Nephron progenitor cell (in vitro differentiated cells): ENCODE measurements around the gene RABL3.

ENCODE experiments used
- DNase-seq: peaks from one replicate; pipeline ENCODE4 v3.0.0; 2021
- H3K27ac Mint-ChIP-seq: 2 replicates; pipeline ENCODE4 v1.8.0; 2021; ENCODE audit warnings: mild to moderate bottlenecking, moderate library complexity, mixed read lengths
- H3K27me3 Mint-ChIP-seq: 2 replicates; pipeline ENCODE4 v1.8.0; 2021; ENCODE audit warnings: mild to moderate bottlenecking, low read depth, mixed read lengths; ENCODE audit not compliant: poor library complexity
- H3K36me3 Mint-ChIP-seq: 2 replicates; pipeline ENCODE4 v1.8.0; 2021; ENCODE audit warnings: low read depth, mixed read lengths
- H3K4me1 Mint-ChIP-seq: 2 replicates; pipeline ENCODE4 v1.8.0; 2021; ENCODE audit warnings: mixed read lengths
- H3K4me3 Mint-ChIP-seq: 2 replicates; pipeline ENCODE4 v1.8.0; 2021; ENCODE audit warnings: mild to moderate bottlenecking, moderate library complexity, mixed read lengths
- H3K9me3 Mint-ChIP-seq: 2 replicates; pipeline ENCODE4 v1.8.0; 2021; ENCODE audit warnings: mild to moderate bottlenecking, moderate library complexity, mixed read lengths
- TF ChIP-seq, protein P1 (sequence below): fragments of 200-600 bp; sonication (generic); IDR thresholded peaks from 2 replicates; pipeline ENCODE4 v1.5.0; 2021; ENCODE audit warnings: antibody characterized with exemption

RABL3 gene

DNA sequence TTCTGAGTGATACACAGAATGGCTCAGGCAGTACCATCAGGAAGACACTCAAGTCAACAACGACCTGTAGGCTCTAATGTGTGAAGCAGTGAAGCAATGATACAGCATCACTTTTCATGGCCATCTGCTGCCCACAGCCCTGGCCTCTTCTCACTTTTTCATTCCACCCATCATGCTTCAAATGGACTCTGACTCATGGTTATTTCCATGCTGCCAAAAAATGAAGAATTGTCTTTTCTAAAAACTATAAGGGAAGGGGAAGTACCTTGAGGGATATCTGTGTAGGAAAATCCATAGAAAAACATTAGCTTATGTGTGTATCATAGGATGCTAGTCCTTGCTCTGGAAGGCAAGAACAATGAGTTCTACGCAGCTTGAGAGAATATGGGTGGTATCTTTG, 71.7 kb downstream of the RABL3 start:
- H3K27ac Mint-ChIP-seq, result no peak overlapping the region
- DNase-seq, result no peak
- H3K27me3 Mint-ChIP-seq, result no peaks in the 10 kb centered on the region
- H3K36me3 Mint-ChIP-seq, result no peaks in the 10 kb centered on the region
- TF ChIP-seq, protein P1, sequence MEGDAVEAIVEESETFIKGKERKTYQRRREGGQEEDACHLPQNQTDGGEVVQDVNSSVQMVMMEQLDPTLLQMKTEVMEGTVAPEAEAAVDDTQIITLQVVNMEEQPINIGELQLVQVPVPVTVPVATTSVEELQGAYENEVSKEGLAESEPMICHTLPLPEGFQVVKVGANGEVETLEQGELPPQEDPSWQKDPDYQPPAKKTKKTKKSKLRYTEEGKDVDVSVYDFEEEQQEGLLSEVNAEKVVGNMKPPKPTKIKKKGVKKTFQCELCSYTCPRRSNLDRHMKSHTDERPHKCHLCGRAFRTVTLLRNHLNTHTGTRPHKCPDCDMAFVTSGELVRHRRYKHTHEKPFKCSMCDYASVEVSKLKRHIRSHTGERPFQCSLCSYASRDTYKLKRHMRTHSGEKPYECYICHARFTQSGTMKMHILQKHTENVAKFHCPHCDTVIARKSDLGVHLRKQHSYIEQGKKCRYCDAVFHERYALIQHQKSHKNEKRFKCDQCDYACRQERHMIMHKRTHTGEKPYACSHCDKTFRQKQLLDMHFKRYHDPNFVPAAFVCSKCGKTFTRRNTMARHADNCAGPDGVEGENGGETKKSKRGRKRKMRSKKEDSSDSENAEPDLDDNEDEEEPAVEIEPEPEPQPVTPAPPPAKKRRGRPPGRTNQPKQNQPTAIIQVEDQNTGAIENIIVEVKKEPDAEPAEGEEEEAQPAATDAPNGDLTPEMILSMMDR, result no peak
- H3K4me3 Mint-ChIP-seq, result no peak overlapping the region
- no peaks in the 10 kb centered on the region for H3K4me1 Mint-ChIP-seq
- H3K9me3 Mint-ChIP-seq, result no peaks in the 10 kb centered on the region

GRCh38 chr3:120664926-120665325, 77.4 kb downstream of the RABL3 start:
- no peak for DNase-seq
- H3K4me1 Mint-ChIP-seq, result no peaks in the 10 kb centered on the region
- no peaks in the 10 kb centered on the region for H3K36me3 Mint-ChIP-seq
- H3K27ac Mint-ChIP-seq, result no peak overlapping the region
- H3K4me3 Mint-ChIP-seq, result no peak overlapping the region
- TF ChIP-seq, protein P1, result no peak
- peaks cover 5% of the 10 kb centered on the region for H3K27me3 Mint-ChIP-seq
- no peaks in the 10 kb centered on the region for H3K9me3 Mint-ChIP-seq

DNA sequence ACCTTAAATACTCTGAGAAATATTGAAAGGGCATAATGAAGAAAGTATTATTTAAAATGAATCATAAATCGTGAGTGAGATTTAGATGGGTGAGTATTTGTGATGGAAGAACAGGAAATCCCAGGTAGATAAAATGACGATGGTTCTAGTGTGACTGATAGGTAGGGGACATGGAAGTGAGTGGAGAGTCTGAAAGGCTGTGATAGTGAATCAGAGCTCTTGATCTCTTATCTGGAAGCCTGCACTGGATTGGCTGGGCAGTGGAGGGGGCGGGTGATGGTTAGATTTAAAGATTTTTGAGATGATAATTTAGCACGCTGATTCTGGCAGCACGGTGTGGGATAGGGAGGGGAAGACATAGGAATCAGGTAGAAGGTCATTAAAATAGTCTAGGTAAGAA, 80.4 kb downstream of the RABL3 start:
- Mint-ChIP-seq H3K9me3 (peaks cover 5% of the 10 kb centered on the region), H3K36me3 (no peaks in the 10 kb centered on the region), H3K4me3 (no peak overlapping the region), H3K27ac (no peak overlapping the region), H3K4me1 (no peaks in the 10 kb centered on the region), H3K27me3 (peaks cover 5% of the 10 kb centered on the region)
- TF ChIP-seq, protein P1, result no peak
- DNase-seq, result no peak

- Mint-ChIP-seq H3K27ac (no peak overlapping the region), H3K4me1 (no peaks in the 10 kb centered on the region), H3K27me3 (peaks cover 5% of the 10 kb centered on the region), H3K4me3 (no peak overlapping the region), H3K9me3 (peaks cover 5% of the 10 kb centered on the region), H3K36me3 (no peaks in the 10 kb centered on the region)
- TF ChIP-seq, protein P1, result no peak
- DNase-seq, result no peak
Measured at GRCh38 chr3:120661106-120661905, 81.0 kb downstream of the RABL3 start.

- H3K27me3 Mint-ChIP-seq, result peaks cover 5% of the 10 kb centered on the region
Measured at GRCh38 chr3:120659834-120660233, 82.5 kb downstream of the RABL3 start.

More at GRCh38 chr3:120659834-120660233, 82.5 kb downstream of the RABL3 start:
- no peaks in the 10 kb centered on the region for H3K4me1 Mint-ChIP-seq
- DNase-seq, result no peak
- no peak overlapping the region for H3K4me3 Mint-ChIP-seq
- H3K9me3 Mint-ChIP-seq, result peaks cover 5% of the 10 kb centered on the region
- H3K36me3 Mint-ChIP-seq, result no peaks in the 10 kb centered on the region
- TF ChIP-seq, protein P1, result no peak
- no peak overlapping the region for H3K27ac Mint-ChIP-seq
